Measurements from ENCODE around the gene CLEC16A. TPM values are rescaled to one million over a fixed set of nuclear protein-coding genes. Genes with fewer than 3 reads are reported as not detected.

Gene CLEC16A
- total RNA-seq, 1 donor from 2014 or later: 19.8 TPM

DNA sequence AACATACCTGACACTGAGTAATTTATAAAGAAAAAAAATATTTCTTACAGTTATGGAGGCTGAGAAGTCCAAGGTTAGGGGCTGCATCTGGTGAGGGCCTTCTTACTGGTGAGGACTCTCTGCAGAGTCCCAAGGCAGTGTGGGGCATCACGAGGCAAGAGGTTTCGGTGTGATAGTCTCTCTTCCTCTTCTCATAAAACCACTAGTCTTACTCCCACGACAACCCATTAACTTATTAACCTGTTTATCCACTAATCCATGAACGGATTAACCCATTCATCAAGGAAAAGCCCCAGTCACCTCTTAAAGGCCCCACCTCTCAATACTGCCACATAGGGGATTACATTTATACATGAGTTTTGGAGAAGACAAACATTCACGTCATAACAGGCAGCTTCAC is 47.2 kb upstream of the CLEC16A start:
- Histone ChIP-seq H3K4me3 (ENCODE audit: low read depth, low read length) (no peak overlapping the region), H3K27me3 (ENCODE audit: control insufficient read depth, insufficient read depth, low read length) (peaks cover 2% of the 10 kb centered on the region), H3K36me3 (ENCODE audit: control insufficient read depth, insufficient read depth, low read length) (no peaks in the 10 kb centered on the region)
- no peak for TF ChIP-seq CTCF (IDR thresholded peaks at IDR 0.05; ENCODE audit: insufficient read depth, low read length, poor library complexity, severe bottlenecking)
- no peak for DNase-seq (ENCODE audit: low read depth)

DNA sequence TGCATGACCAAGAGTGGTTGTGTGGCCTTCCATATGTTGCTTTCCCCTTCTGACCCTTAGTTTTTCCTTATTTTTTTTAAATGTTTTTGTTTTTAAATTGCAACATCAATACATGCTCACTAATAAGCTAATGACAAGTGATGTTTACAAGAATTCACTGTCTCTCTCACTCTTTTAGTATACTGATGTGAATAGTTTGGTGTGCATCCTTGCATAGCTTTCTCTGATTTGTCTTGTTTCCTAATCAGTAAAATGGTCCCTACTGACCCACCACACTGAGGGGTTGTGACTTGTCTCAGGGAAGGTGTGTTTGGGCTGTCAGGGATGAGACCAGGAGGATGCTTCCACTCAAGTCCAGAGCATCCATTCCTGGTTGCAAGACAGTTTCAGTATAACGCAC is 41.4 kb upstream of the CLEC16A start:
- Histone ChIP-seq H3K36me3 (ENCODE audit: control insufficient read depth, insufficient read depth, low read length) (no peaks in the 10 kb centered on the region), H3K27me3 (ENCODE audit: control insufficient read depth, insufficient read depth, low read length) (no peaks in the 10 kb centered on the region), H3K4me3 (ENCODE audit: low read depth, low read length) (no peak overlapping the region)
- DNase-seq (ENCODE audit: low read depth): no peak
- TF ChIP-seq CTCF (IDR thresholded peaks at IDR 0.05; ENCODE audit: insufficient read depth, low read length, poor library complexity, severe bottlenecking): no peak

DNA sequence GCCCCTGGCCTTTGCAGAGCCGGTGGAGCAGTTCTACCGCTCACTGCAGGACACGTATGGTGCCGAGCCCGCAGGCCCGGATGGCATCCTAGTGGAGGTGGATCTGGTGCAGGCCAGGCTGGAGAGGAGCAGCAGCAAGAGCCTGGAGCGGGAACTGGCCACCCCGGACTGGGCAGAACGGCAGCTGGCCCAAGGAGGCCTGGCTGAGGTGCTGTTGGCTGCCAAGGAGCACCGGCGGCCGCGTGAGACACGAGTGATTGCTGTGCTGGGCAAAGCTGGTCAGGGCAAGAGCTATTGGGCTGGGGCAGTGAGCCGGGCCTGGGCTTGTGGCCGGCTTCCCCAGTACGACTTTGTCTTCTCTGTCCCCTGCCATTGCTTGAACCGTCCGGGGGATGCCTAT is 37.9 kb upstream of the CLEC16A start:
- no peak for DNase-seq (ENCODE audit: low read depth)
- Histone ChIP-seq H3K36me3 (ENCODE audit: control insufficient read depth, insufficient read depth, low read length) (no peaks in the 10 kb centered on the region), H3K27me3 (ENCODE audit: control insufficient read depth, insufficient read depth, low read length) (no peaks in the 10 kb centered on the region), H3K4me3 (ENCODE audit: low read depth, low read length) (no peak overlapping the region)
- TF ChIP-seq CTCF (IDR thresholded peaks at IDR 0.05; ENCODE audit: insufficient read depth, low read length, poor library complexity, severe bottlenecking): no peak

- no peaks in the 10 kb centered on the region for H3K36me3 ChIP-seq (ENCODE audit: control insufficient read depth, insufficient read depth, low read length)
- H3K27me3 ChIP-seq (ENCODE audit: control insufficient read depth, insufficient read depth, low read length): no peaks in the 10 kb centered on the region
- no peak overlapping the region for H3K4me3 ChIP-seq (ENCODE audit: low read depth, low read length)
- TF ChIP-seq CTCF (IDR thresholded peaks at IDR 0.05; ENCODE audit: insufficient read depth, low read length, poor library complexity, severe bottlenecking): no peak
- DNase-seq (ENCODE audit: low read depth): no peak
Measured at GRCh38 chr16:10906914-10907756, 37.2 kb upstream of the CLEC16A start.

DNA sequence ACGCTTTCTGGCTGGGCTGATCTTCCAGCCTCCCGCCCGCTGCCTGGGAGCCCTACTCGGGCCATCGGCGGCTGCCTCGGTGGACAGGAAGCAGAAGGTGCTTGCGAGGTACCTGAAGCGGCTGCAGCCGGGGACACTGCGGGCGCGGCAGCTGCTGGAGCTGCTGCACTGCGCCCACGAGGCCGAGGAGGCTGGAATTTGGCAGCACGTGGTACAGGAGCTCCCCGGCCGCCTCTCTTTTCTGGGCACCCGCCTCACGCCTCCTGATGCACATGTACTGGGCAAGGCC is 36.7 kb upstream of the CLEC16A start:
- Histone ChIP-seq H3K4me3 (ENCODE audit: low read depth, low read length) (no peak overlapping the region), H3K27me3 (ENCODE audit: control insufficient read depth, insufficient read depth, low read length) (no peaks in the 10 kb centered on the region), H3K36me3 (ENCODE audit: control insufficient read depth, insufficient read depth, low read length) (no peaks in the 10 kb centered on the region)
- no peak for DNase-seq (ENCODE audit: low read depth)
- TF ChIP-seq CTCF (IDR thresholded peaks at IDR 0.05; ENCODE audit: insufficient read depth, low read length, poor library complexity, severe bottlenecking): no peak

- no peaks in the 10 kb centered on the region for H3K27me3 ChIP-seq (ENCODE audit: control insufficient read depth, insufficient read depth, low read length)
- no peak for TF ChIP-seq CTCF (IDR thresholded peaks at IDR 0.05; ENCODE audit: insufficient read depth, low read length, poor library complexity, severe bottlenecking)
- H3K36me3 ChIP-seq (ENCODE audit: control insufficient read depth, insufficient read depth, low read length): no peaks in the 10 kb centered on the region
- H3K4me3 ChIP-seq (ENCODE audit: low read depth, low read length): no peak overlapping the region
- DNase-seq (ENCODE audit: low read depth): no peak
Measured at GRCh38 chr16:10911267-10911666, 33.1 kb upstream of the CLEC16A start.
